ENCODE results near the gene ANTXR1.

The ANTXR1 gene

GRCh38 chr2:69092857-69093256 is 79.9 kb downstream of the ANTXR1 start:
- in situ Hi-C loops (cut with MboI; ENCODE audit: low sequenced_read_pairs): no loop called here

DNA sequence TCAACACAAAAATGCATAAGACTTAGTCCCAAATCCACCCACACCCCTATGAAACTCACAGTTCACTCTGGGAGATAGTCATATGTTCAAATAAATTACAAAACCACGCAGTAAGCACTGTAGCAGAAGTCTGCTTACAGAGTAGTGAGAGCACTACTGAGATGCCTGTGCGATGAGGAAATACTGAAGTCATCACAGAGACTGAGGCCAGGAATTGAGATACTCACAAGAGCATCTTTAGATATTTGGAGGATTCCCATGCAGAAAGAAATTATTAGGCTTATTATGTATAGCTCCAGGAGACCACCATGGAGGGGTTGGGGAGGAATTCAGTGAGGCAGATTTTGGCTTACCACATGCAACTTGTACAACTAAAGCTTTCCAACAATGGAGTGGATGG is 82.3 kb downstream of the ANTXR1 start:
- in situ Hi-C loops (cut with MboI; ENCODE audit: low sequenced_read_pairs): no loop called here

- in situ Hi-C loops (cut with MboI; ENCODE audit: low sequenced_read_pairs): no loop called here
These were observed 83.5 kb downstream of the ANTXR1 start for GRCh38 chr2:69096326-69097095.

- in situ Hi-C loops (cut with MboI; ENCODE audit: low sequenced_read_pairs): no loop called here
These were observed 84.2 kb downstream of the ANTXR1 start for GRCh38 chr2:69097148-69097610.

DNA sequence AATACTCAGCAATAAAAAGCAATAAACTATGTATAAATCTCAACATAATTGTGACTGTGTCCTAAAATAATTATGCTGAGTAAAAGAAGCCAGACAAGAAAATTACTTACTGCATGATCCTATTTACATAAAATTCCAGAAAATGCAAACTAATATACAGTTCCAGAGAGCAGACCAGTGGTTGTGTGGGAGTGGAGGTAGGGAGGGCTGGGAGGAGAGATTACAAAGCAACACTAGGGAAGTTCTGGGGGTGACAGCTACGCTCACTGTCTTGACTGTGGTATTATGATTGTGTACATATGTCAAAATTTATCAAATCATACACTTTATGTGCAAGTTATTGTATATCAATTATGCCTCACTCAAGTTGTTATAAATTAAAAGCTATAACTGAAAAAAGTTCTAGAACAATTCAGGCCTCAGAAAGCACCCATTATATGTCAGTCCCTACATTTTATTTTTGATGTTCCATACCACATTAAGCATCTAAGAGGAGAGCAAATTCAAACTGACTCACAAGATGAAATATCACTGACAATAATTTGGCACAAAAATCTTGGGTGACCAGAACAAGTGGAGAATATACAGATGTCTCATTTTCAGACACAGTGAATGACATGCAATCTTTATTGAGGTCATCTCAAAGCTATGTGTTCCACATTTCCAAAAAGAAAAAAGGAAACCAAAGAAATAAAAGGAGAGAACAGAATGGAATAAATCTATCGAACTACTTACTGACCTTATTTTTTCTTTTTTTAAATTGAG is 85.1 kb downstream of the ANTXR1 start:
- in situ Hi-C loops (cut with MboI; ENCODE audit: low sequenced_read_pairs): no loop called here

- in situ Hi-C loops (cut with MboI; ENCODE audit: low sequenced_read_pairs): no loop called here
These were observed 86.6 kb downstream of the ANTXR1 start for GRCh38 chr2:69099541-69099940.

DNA sequence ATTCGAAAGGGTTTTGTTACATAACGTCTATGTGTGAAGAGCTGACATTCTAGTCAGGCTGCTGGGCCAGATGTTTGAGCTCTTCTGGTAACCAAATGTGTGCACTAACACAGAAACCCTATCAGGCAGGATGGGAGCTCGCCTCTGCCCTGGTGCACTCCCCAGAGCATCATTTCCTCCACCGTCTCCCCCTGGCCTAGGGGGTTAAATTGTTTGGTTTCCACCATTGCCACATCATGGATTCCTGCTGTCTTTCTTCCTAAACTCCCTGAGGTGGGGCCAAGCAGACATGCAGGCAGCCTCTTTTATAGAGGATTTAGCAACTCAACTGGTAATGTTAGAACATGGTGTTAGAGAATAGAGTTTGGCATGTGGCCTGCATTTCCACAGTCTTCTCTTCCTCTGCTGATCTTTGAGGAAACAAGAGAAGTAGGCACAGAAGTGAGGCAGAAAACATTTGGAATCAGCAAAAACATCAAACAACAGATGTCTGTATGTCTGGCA is 87.3 kb downstream of the ANTXR1 start:
- in situ Hi-C loops (cut with MboI; ENCODE audit: low sequenced_read_pairs): no loop called here

- in situ Hi-C loops (cut with MboI; ENCODE audit: low sequenced_read_pairs): no loop called here
These were observed 89.1 kb downstream of the ANTXR1 start for GRCh38 chr2:69102041-69102593.

GRCh38 chr2:69103419-69103818 is 90.4 kb downstream of the ANTXR1 start:
- in situ Hi-C loops (cut with MboI; ENCODE audit: low sequenced_read_pairs): no loop called here

DNA sequence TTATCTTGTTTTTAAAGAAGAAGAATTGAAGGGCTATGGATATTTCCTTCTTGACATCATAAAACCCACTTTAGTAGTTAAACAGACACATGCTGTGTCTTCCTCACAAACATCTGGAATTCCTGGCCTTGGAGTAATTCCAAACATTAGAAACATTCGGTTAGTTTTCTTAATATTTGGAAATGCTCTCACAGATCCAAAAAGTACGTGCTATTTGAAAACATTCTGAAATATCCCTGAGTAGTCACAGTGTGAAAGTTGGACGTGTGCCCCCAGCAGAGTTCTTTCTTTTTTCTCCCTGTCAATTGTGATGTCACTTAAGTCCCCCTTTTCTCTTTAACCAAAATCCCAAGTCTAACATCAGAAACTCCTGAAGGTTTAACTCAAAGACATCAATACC is 91.3 kb downstream of the ANTXR1 start:
- in situ Hi-C loops (cut with MboI; ENCODE audit: low sequenced_read_pairs): no loop called here

GRCh38 chr2:69109255-69109654 is 96.3 kb downstream of the ANTXR1 start:
- in situ Hi-C loops (cut with MboI; ENCODE audit: low sequenced_read_pairs): no loop called here

GRCh38 chr2:69111076-69111475 is 98.1 kb downstream of the ANTXR1 start:
- in situ Hi-C loops (cut with MboI; ENCODE audit: low sequenced_read_pairs): no loop called here

GRCh38 chr2:69113627-69114026 is 100.6 kb downstream of the ANTXR1 start:
- in situ Hi-C loops (cut with MboI; ENCODE audit: low sequenced_read_pairs): no loop called here

- in situ Hi-C loops (cut with MboI; ENCODE audit: low sequenced_read_pairs): no loop called here
These were observed 101.6 kb downstream of the ANTXR1 start for GRCh38 chr2:69114534-69114933.

GRCh38 chr2:69116438-69116837 is 103.5 kb downstream of the ANTXR1 start:
- in situ Hi-C loops (cut with MboI; ENCODE audit: low sequenced_read_pairs): no loop called here

GRCh38 chr2:69118609-69119008 is 105.6 kb downstream of the ANTXR1 start:
- in situ Hi-C loops (cut with MboI; ENCODE audit: low sequenced_read_pairs): no loop called here

DNA sequence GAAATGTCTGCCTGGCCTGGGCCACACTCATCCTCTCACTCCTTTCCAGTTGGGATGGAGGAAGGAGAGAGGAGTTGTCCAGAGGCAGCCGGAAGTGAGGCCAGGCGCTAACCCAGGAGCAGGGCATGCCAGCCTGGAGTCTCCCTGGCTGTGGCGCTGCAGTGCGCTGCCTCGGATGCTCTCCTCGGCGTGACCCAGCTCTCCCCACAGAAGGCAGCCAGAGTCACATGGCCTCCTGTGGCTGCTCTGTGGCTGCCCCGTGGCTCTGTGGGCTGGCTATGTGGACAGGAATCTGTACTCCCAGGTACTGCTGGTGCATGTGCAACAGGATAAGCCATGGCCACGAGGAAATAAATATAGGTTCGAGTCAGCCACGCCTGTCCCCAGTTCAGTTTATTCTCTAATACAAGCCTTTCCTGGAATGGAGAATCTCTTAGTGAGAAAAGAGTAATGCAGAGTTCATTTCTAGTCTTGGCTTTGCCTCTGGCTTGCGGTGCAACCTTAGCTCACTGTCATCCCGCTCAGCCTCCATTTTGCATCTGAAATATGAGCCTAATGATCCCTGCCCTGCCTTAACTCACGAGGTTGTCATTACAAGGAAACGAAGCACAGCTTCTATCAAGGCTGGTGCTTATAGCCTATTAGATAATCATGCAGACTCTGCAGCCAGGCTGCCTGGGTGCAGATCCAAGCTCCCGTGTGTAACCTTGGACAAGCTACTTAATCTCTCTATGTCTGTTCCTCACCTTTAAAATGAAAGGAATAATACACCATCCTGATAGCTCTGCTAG is 106.3 kb downstream of the ANTXR1 start:
- in situ Hi-C loops (cut with MboI; ENCODE audit: low sequenced_read_pairs): no loop called here

- in situ Hi-C loops (cut with MboI; ENCODE audit: low sequenced_read_pairs): no loop called here
These were observed 109.3 kb downstream of the ANTXR1 start for GRCh38 chr2:69122271-69122670.

DNA sequence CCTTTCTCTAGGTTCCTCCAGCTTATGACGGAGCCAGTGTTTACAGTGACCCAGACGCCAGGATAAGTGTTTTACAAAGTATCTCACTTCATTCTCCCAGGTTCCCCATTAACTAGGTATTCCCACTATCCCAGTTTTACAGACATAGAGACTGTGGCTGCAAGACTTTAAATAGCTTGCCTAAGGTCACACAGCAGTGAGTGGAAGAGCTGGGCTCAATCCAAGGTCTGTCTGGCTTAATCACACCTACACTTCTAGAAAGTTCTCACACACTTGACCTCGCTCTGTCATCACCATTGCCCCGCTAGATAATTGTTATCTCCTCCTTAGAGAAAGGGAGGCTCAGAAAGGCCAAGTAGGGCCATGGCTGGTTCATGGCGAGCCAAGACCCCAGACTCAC is 110.2 kb downstream of the ANTXR1 start:
- in situ Hi-C loops (cut with MboI; ENCODE audit: low sequenced_read_pairs): no loop called here

- in situ Hi-C loops (cut with MboI; ENCODE audit: low sequenced_read_pairs): no loop called here
These were observed 111.4 kb downstream of the ANTXR1 start for GRCh38 chr2:69124343-69124742.

DNA sequence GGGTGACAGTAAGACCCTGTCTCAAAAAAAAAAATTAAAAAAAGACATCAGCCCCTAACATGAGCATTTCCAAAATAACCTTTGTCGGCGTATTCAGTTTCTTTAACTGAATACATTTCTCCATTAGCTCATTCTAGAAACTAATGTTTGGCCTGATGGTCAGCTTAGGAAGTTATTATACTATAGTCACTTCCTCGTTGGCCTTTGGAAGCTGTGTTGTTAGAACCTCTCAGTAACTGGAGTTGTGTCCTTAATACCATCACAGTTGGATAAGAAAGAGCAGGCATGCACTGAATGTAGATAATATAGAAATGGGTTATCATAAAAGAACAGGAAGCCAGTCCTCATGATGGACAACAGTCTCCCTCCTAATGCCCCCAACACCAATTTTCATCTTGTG is 112.8 kb downstream of the ANTXR1 start:
- in situ Hi-C loops (cut with MboI; ENCODE audit: low sequenced_read_pairs): no loop called here

All from HL-60/S4 treated with retinoic acid at 250 ng/mL for 4 days and 3 days (cell line).